ENCODE results near the gene TAL1. TPM values are rescaled to one million over a fixed set of nuclear protein-coding genes. Genes with fewer than 3 reads are reported as not detected.

The TAL1 gene
- total RNA-seq (2014; rRNA removed; shearing (Covaris generic)) = not detected in 2 replicates
- polyA plus RNA-seq (2016; fragmentation: Nextera tagmentation; extraction: Ambion mirVana) = not detected in 2 replicates
- long read RNA-seq = 0 reads

GRCh38 chr1:47232187-47232874, at the start of gene TAL1:
Gene TAL1 (minus strand): TSS chr1:47232225. CDS start chr1:47225888, 6,337 bp downstream.
- peaks cover 16% of the 10 kb centered on the region for H3F3A ChIP-seq (replicated peaks; ENCODE audit: low read depth)
- H3K4me1 ChIP-seq (ENCODE audit: insufficient read depth) = peaks cover 59% of the 10 kb centered on the region
- H3K9me2 ChIP-seq (ENCODE audit: insufficient read depth) = no peaks in the 10 kb centered on the region
- no peak within 1 kb of the TSS for H3K27ac ChIP-seq (ENCODE audit: low read depth)
- H3K27me3 Mint-ChIP-seq (ENCODE audit: insufficient read depth, low read depth, poor library complexity) = peaks cover 95% of the 10 kb centered on the region
- H2AFZ ChIP-seq = peak within 1 kb of the TSS; percentile 74
- DNase-seq (ENCODE audit: low spot score) (peak; percentile 79), ATAC-seq (peak; percentile 20)
- H3K9me3 Mint-ChIP-seq = no peaks in the 10 kb centered on the region
- no peaks in the 10 kb centered on the region for H3K79me2 ChIP-seq (replicated peaks; ENCODE audit: insufficient read depth)
- H3K36me3 ChIP-seq (ENCODE audit: insufficient read depth) = no peaks in the 10 kb centered on the region
- peak within 1 kb of the TSS; percentile 76 for H3K4me2 ChIP-seq
- peaks cover 100% of the 10 kb centered on the region for H3K27me3 ChIP-seq (ENCODE audit: insufficient read depth)
- peaks cover 26% of the 10 kb centered on the region; the same call in 1 of the 2 replicates for H4K20me1 ChIP-seq (replicated peaks; ENCODE audit: insufficient read depth)
- H3K4me1 Mint-ChIP-seq = peaks cover 54% of the 10 kb centered on the region
- peak; percentile 68 for TF ChIP-seq EZH2 (IDR thresholded peaks at IDR 0.05; ENCODE audit: low read depth, unreplicated experiment)
- TF ChIP-seq ZNF114 (CRISPR knock-in tag; IDR thresholded peaks at IDR 0.05) = no peak
- TF ChIP-seq CREB1 (CRISPR knock-in tag; IDR thresholded peaks at IDR 0.05; ENCODE audit: low read depth) = no peak
- TF ChIP-seq EZH2phosphoT487 (IDR thresholded peaks at IDR 0.05; ENCODE audit: unreplicated experiment) = peak; percentile 70
- H3K4me3 ChIP-seq = peak within 1 kb of the TSS; percentile 53
- H3K27ac Mint-ChIP-seq = no peak within 1 kb of the TSS
- H3K36me3 Mint-ChIP-seq (ENCODE audit: low read depth) = no peaks in the 10 kb centered on the region
- peak within 1 kb of the TSS; percentile 71 for H3K4me3 Mint-ChIP-seq

GRCh38 chr1:47280142-47280541, 48.1 kb upstream of the TAL1 start:
- H3K36me3 Mint-ChIP-seq (ENCODE audit: low read depth) = peaks cover 42% of the 10 kb centered on the region
- Histone ChIP-seq H3F3A (replicated peaks; ENCODE audit: low read depth) (no peaks in the 10 kb centered on the region), H2AFZ (no peak overlapping the region), H3K27me3 (ENCODE audit: insufficient read depth) (no peaks in the 10 kb centered on the region), H4K20me1 (replicated peaks; ENCODE audit: insufficient read depth) (peaks cover 29% of the 10 kb centered on the region), H3K9me2 (ENCODE audit: insufficient read depth) (no peaks in the 10 kb centered on the region), H3K4me3 (no peak overlapping the region), H3K4me1 (ENCODE audit: insufficient read depth) (no peaks in the 10 kb centered on the region), H3K79me2 (replicated peaks; ENCODE audit: insufficient read depth) (peaks cover 21% of the 10 kb centered on the region), H3K4me2 (no peak overlapping the region), H3K36me3 (ENCODE audit: insufficient read depth) (peaks cover 62% of the 10 kb centered on the region), H3K27ac (ENCODE audit: low read depth) (no peak overlapping the region)
- H3K27me3 Mint-ChIP-seq (ENCODE audit: insufficient read depth, low read depth, poor library complexity) = no peaks in the 10 kb centered on the region
- no peak for TF ChIP-seq ZNF462 (CRISPR knock-in tag; IDR thresholded peaks at IDR 0.05)
- TF ChIP-seq CTCF (conservative IDR thresholded peaks at IDR 0.05; ENCODE audit: low read depth in 2 of 2) = no peak
- no peak for TF ChIP-seq JUNB (IDR thresholded peaks at IDR 0.05; ENCODE audit: unreplicated experiment)
- no peak for TF ChIP-seq EZH2phosphoT487 (IDR thresholded peaks at IDR 0.05; ENCODE audit: unreplicated experiment)
- no peak for TF ChIP-seq STAT1 (IDR thresholded peaks at IDR 0.05; ENCODE audit: unreplicated experiment)
- no peak for TF ChIP-seq CREB1 (CRISPR knock-in tag; IDR thresholded peaks at IDR 0.05; ENCODE audit: low read depth)
- TF ChIP-seq EZH2 (IDR thresholded peaks at IDR 0.05; ENCODE audit: low read depth, unreplicated experiment) = no peak
- no peaks in the 10 kb centered on the region for H3K9me3 Mint-ChIP-seq
- H3K27ac Mint-ChIP-seq = no peak overlapping the region
- ATAC-seq (no peak), DNase-seq (ENCODE audit: low spot score) (no peak)
- H3K4me1 Mint-ChIP-seq = no peaks in the 10 kb centered on the region
- no peak overlapping the region for H3K4me3 Mint-ChIP-seq
